Activated CD8-positive, alpha-beta memory T cell treated with anti-CD3 and anti-CD28 coated beads for 24 hours (primary cell): ENCODE results near the gene TBC1D10A.

Experiments
- DNase-seq: peaks from one replicate; pipeline ENCODE4 v3.0.0-alpha.2; 2020

The TBC1D10A gene

DNA sequence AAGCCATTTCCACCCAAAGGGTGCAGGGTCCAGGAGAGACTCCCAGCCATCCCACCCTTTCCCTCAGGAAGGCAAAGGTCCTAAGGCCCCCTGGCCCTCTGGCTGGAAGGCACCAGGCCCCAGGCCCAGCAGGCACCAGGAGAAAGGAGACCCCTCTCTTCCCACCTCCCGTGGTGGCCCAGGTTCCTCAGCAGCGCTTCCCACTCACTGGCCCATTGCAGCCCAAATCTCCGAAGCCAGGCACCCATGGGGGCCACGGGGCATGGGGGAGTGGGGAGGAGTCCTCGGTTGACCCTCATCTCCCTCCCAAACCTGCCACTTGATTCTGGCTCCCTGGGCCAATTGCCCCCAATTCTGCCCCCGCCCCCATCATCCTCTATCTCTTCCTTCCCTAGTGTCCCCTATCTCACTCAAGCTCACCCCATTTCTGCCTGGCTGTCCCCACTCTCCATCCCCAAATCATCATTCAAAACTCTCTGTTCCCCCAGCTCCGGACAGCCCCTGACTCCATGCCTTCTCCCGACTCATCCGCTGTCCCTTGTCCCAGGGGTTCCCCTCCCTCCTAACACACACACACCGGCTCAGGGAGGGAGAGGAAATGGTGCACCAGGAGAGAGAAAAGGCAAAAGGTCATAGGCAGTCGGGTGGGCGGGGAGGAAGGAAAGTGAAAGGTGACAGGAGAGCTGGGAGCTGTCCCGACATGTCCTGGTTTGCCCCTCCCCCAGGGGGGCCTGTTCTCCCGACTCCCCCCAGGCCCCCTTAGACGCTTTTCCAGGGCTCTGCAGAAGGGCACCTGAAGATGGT, 81.4 kb downstream of the TBC1D10A start:
- DNase-seq = no peak

DNA sequence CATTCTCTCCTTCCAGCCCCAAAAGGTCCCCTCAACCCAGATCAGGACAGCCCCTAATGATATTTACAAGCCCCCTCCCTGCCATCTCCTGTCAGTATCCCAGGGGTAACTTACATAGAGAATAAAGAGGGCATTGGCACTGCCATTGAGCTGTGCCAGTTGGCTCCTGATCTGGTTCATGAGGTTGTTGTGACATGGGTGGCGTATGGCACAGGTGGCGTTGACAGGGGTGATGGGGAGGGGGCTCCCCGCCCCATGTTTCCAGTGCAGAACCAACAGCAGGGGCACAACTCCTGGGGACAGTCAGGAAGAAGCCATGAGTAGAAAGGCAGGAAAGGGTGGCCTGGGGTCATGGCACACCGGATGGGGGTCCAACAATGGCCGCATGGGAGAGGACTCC, 82.1 kb downstream of the TBC1D10A start:
- no peak for DNase-seq

- no peak for DNase-seq
Measured at GRCh38 chr22:30244066-30244465, 82.7 kb downstream of the TBC1D10A start.

- no peak for DNase-seq
Measured at GRCh38 chr22:30243661-30244060, 83.1 kb downstream of the TBC1D10A start.
